SK-N-SH (cell line): ENCODE data around the gene KAT5. TPM values are rescaled to one million over a fixed set of nuclear protein-coding genes. Genes with fewer than 3 reads are reported as not detected.

Experiments used
- CTCF ChIA-PET: fragments of 300-600, 350-600 bp; formaldehyde crosslinking; extraction: SDS; loops from one replicate; lab custom pipeline; 2021; lab: Yijun Ruan, JAX
- POLR2A ChIA-PET: fragments of 350-600 bp; sonication (Branson Sonifier 250); formaldehyde crosslinking; extraction: SDS; loops from one replicate; lab custom pipeline; 2020; ENCODE audit warnings: antibody characterized with exemption, inconsistent platforms; lab: Yijun Ruan, JAX
- DNase-seq: peaks from one replicate; pipeline ENCODE4 v3.0.0; 2012
- H2AFZ ChIP-seq: fragments of 200-600 bp; sonication (generic); 2 replicates; pipeline ENCODE4 v1.8.1; 2016; ENCODE audit warnings: antibody characterized with exemption, mild to moderate bottlenecking, low read depth
- H3F3A ChIP-seq: fragments of 200-600 bp; sonication (generic); replicated peaks from 2 replicates; pipeline ENCODE3; 2016; ENCODE audit warnings: antibody characterized with exemption, mild to moderate bottlenecking; ENCODE audit not compliant: insufficient read depth
- H3K27ac ChIP-seq, 2 experiments: fragments of 200-500 bp in 1 of 2; fragments of 200-600 bp in 1 of 2; sonication (Bioruptor generic) in 1 of 2; sonication (generic), shearing (Covaris generic) in 1 of 2; 2 replicates each; pipeline versions ENCODE4 v1.5.1 to v1.6.1; 2014 to 2016; ENCODE audit warnings: low read depth in 2 of 2, inconsistent platforms in 1 of 2, low read length in 1 of 2, mild to moderate bottlenecking in 1 of 2, mixed read lengths in 1 of 2
- H3K27me3 ChIP-seq: fragments of 200-600 bp; sonication (generic), shearing (Covaris generic); 2 replicates; pipeline ENCODE4 v1.6.1; 2016; ENCODE audit warnings: mixed run types; ENCODE audit not compliant: insufficient read depth
- H3K36me3 ChIP-seq, 2 experiments: fragments of 200-500 bp in 1 of 2; fragments of 200-600 bp in 1 of 2; sonication (Bioruptor generic) in 1 of 2; sonication (generic) in 1 of 2; replicated peaks in 1 of 2; 2 replicates each; pipeline versions ENCODE3 to v1.5.1; 2014 to 2016; ENCODE audit warnings: low read length in 1 of 2, mild to moderate bottlenecking in 1 of 2; ENCODE audit not compliant: insufficient read depth in 2 of 2, control insufficient read depth in 1 of 2
- H3K4me1 ChIP-seq, 2 experiments: fragments of 200-500 bp in 1 of 2; fragments of 200-600 bp in 1 of 2; sonication (Bioruptor generic) in 1 of 2; sonication (generic), shearing (Covaris generic) in 1 of 2; 2 replicates each; pipeline versions ENCODE4 v1.5.1 to v1.6.1; 2014 to 2016; ENCODE audit warnings: low read depth in 1 of 2, low read length in 1 of 2, mixed run types in 1 of 2; ENCODE audit not compliant: insufficient read depth in 2 of 2, control insufficient read depth in 1 of 2
- H3K4me2 ChIP-seq: fragments of 200-600 bp; sonication (generic), shearing (Covaris generic); 2 replicates; pipeline ENCODE4 v1.6.1; 2017; ENCODE audit warnings: mixed run types
- H3K4me3 ChIP-seq, 2 experiments: fragments of 200-500 bp in 1 of 2; fragments of 200-600 bp in 1 of 2; sonication (Bioruptor generic) in 1 of 2; sonication (generic), shearing (Covaris generic) in 1 of 2; 2 replicates each; pipeline versions ENCODE4 v1.5.1 to v1.8.1; 2014 to 2016; ENCODE audit warnings: low read depth in 2 of 2, inconsistent platforms in 1 of 2, low read length in 1 of 2, mild to moderate bottlenecking in 1 of 2, mixed read lengths in 1 of 2, moderate library complexity in 1 of 2
- H3K79me2 ChIP-seq: fragments of 200-600 bp; sonication (generic); 2 replicates; pipeline ENCODE4 v1.8.1; 2017; ENCODE audit warnings: mild to moderate bottlenecking; ENCODE audit not compliant: insufficient read depth
- H3K9ac ChIP-seq: fragments of 200-600 bp; sonication (generic); 2 replicates; pipeline ENCODE4 v1.6.1; 2017; ENCODE audit warnings: mixed run types
- H3K9me2 ChIP-seq: fragments of 200-600 bp; sonication (generic); 2 replicates; pipeline ENCODE4 v1.6.1; 2017; ENCODE audit warnings: mixed run types
- H3K9me3 ChIP-seq: fragments of 200-600 bp; sonication (generic); 2 replicates; pipeline ENCODE4 v1.6.1; 2017; ENCODE audit warnings: mixed run types, mild to moderate bottlenecking, moderate library complexity
- H4K20me1 ChIP-seq: fragments of 200-600 bp; sonication (generic); 2 replicates; pipeline ENCODE4 v1.6.1; 2017; ENCODE audit warnings: mild to moderate bottlenecking, mixed run types; ENCODE audit not compliant: insufficient read depth
- CHD2 ChIP-seq: fragments of 150-350 bp; IDR thresholded peaks from 2 replicates; pipeline ENCODE4 v1.6.1; 2018; ENCODE audit warnings: low read length; ENCODE audit not compliant: partially characterized antibody
- EP300 ChIP-seq, 2 experiments: IDR thresholded peaks; 2 replicates each; pipeline versions ENCODE4 v1.4.0 to v1.6.1; 2012; ENCODE audit warnings: borderline replicate concordance in 1 of 2, low read depth in 1 of 2, low read length in 1 of 2
- EZH2phosphoT487 ChIP-seq: fragments of 200-600 bp; sonication (generic); IDR thresholded peaks from 2 replicates; pipeline ENCODE4 v1.6.1; 2017; ENCODE audit warnings: low read depth, mixed run types, mild to moderate bottlenecking, antibody characterized with exemption, moderate library complexity, borderline replicate concordance
- FOXJ3 ChIP-seq: sonication (generic); formaldehyde crosslinking; IDR thresholded peaks from 2 replicates; pipeline ENCODE4 v1.5.1; 2020; ENCODE audit warnings: mild to moderate bottlenecking, missing genetic modification reagents
- FOXM1 ChIP-seq: IDR thresholded peaks from 2 replicates; pipeline ENCODE4 v1.4.0; 2012; ENCODE audit warnings: low read depth, mild to moderate bottlenecking
- GABPA ChIP-seq: IDR thresholded peaks from 2 replicates; pipeline ENCODE4 v1.4.0; 2012; ENCODE audit warnings: low read depth, mild to moderate bottlenecking
- GATA2 ChIP-seq: sonication (generic); formaldehyde crosslinking; IDR thresholded peaks from 2 replicates; pipeline ENCODE4 v1.5.0; 2020; ENCODE audit warnings: mild to moderate bottlenecking, missing genetic modification reagents
- JUND ChIP-seq: IDR thresholded peaks from 2 replicates; pipeline ENCODE4 v1.4.0; 2012
- MEF2A ChIP-seq: IDR thresholded peaks from 2 replicates; pipeline ENCODE4 v1.4.0; 2012; ENCODE audit warnings: low read depth, borderline replicate concordance
- MXI1 ChIP-seq: IDR thresholded peaks from 2 replicates; pipeline ENCODE4 v1.6.1; 2012; ENCODE audit warnings: mild to moderate bottlenecking, low read depth, low read length, improper control_type of control experiment
- NRF1 ChIP-seq: IDR thresholded peaks from 2 replicates; pipeline ENCODE4 v1.6.1; 2012; ENCODE audit warnings: low read depth, mild to moderate bottlenecking, low read length
- RAD21 ChIP-seq: IDR thresholded peaks from 2 replicates; pipeline ENCODE4 v1.6.1; 2012; ENCODE audit warnings: mild to moderate bottlenecking, low read length
- RCOR1 ChIP-seq: fragments of 150-350 bp; IDR thresholded peaks from 2 replicates; pipeline ENCODE4 v1.6.1; 2017; ENCODE audit warnings: antibody characterized with exemption, low read length
- RFX5 ChIP-seq: IDR thresholded peaks from 2 replicates; pipeline ENCODE4 v1.6.1; 2012; ENCODE audit warnings: mild to moderate bottlenecking, improper control_type of control experiment, low read length
- SMC3 ChIP-seq: IDR thresholded peaks from 2 replicates; pipeline ENCODE4 v1.6.1; 2012; ENCODE audit warnings: low read depth, low read length, improper control_type of control experiment
- TAF1 ChIP-seq: IDR thresholded peaks from 2 replicates; pipeline ENCODE4 v1.6.1; 2012; ENCODE audit warnings: low read depth, mild to moderate bottlenecking, low read length, moderate library complexity, borderline replicate concordance
- TEAD4 ChIP-seq: IDR thresholded peaks from 2 replicates; pipeline ENCODE4 v1.4.0; 2012; ENCODE audit warnings: mild to moderate bottlenecking, borderline replicate concordance; ENCODE audit not compliant: insufficient read depth
- WGBS: methylation state at CpG from one replicate; pipeline ENCODE4 v1.1.6; 2017; ENCODE audit warnings: low lambda C conversion rate; 5-methylcytosine and 5-hydroxymethylcytosine counted together
- polyA plus RNA-seq, 3 experiments: library from polyadenylated mRNA; depleted of rRNA; stranded (reverse); fragments of >200 nt; gene quantifications; 2 replicates each; pipeline ENCODE4 v1.2.3, GENCODE V29; 2012
- TF ChIP-seq, protein P1 (sequence below): fragments of 150-350 bp; IDR thresholded peaks from 2 replicates; pipeline ENCODE4 v1.6.1; 2016; ENCODE audit warnings: mild to moderate bottlenecking, low read depth, low read length
- TF ChIP-seq, protein P2 (sequence below): fragments of 150-350 bp; IDR thresholded peaks from 2 replicates; pipeline ENCODE4 v1.6.1; 2017; ENCODE audit warnings: antibody characterized with exemption, low read length, low read depth, borderline replicate concordance

KAT5 gene
- polyA plus RNA-seq, 1 of the 3 experiments (the other 2 are of a cell fraction), result 51.9 TPM

- ChIA-PET CTCF (interaction anchor here (0.7 kb wide), 1 partner anchor 139 kb away, joined by 3 read pairs; no protein-coding TSS in a partner anchor), POLR2A (interaction anchor here (0.7 kb wide), 1 partner anchor 45 kb away, joined by 3 read pairs; no protein-coding TSS in a partner anchor)
- Histone ChIP-seq H3F3A (no peaks in the 10 kb centered on the region), H3K36me3 (no peaks in the 10 kb centered on the region), H3K9me3 (no peaks in the 10 kb centered on the region), H3K4me3 (no peak overlapping the region), H3K9me2 (no peaks in the 10 kb centered on the region), H3K4me1 (no peaks in the 10 kb centered on the region), H3K27me3 (peaks cover 25% of the 10 kb centered on the region; the same call in 1 of the 2 replicates), H3K79me2 (no peaks in the 10 kb centered on the region), H4K20me1 (no peaks in the 10 kb centered on the region), H3K27ac (no peak overlapping the region), H2AFZ (no peak overlapping the region), H3K4me2 (no peak overlapping the region), H3K9ac (no peak overlapping the region)
- TF ChIP-seq TAF1 (no peak), RAD21 (no peak), RFX5 (no peak), MEF2A (no peak)
- WGBS, result 65% methylated on average over 8 of the region's 8 CpGs
- DNase-seq, result no peak
Measured at GRCh38 chr11:65698205-65698604, 13.8 kb upstream of the KAT5 start.

DNA sequence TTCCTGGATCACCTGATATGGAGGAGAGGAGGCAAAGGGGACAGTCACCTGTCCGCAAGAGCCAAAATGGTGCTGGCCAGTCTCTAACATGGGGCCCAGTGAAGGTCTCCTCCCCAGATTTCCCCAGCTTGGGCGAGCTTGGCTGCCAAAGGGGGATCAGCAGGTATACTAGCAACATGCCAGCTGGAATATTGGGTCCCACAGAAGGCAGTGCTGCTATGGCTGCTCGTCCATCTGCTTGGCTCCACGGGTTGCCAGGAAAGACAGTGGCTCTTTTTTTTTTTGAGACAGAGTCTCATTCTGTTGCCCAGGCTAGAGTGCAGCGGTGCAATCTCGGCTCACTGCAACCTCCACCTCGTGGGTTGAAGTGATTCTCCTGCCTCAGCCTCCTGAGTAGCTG is 12.7 kb upstream of the KAT5 start:
- no peak for DNase-seq
- H3K4me2 ChIP-seq, result no peak overlapping the region
- H4K20me1 ChIP-seq, result no peaks in the 10 kb centered on the region
- H3K79me2 ChIP-seq, result no peaks in the 10 kb centered on the region
- no peaks in the 10 kb centered on the region for H3K36me3 ChIP-seq
- no peaks in the 10 kb centered on the region for H3K4me1 ChIP-seq
- ChIA-PET POLR2A (no interaction called here), CTCF (no interaction called here)
- peaks cover 25% of the 10 kb centered on the region; the same call in 1 of the 2 replicates for H3K27me3 ChIP-seq
- TF ChIP-seq MXI1 (no peak), GABPA (no peak), TAF1 (no peak), GATA2 (no peak), NRF1 (no peak), RFX5 (no peak), MEF2A (no peak), FOXM1 (no peak), SMC3 (no peak), CHD2 (no peak), FOXJ3 (no peak), RCOR1 (no peak), EP300 (IDR thresholded peaks at IDR 0.05; ENCODE audit: borderline replicate concordance in 1 of 2, low read depth in 1 of 2, low read length in 1 of 2) (no peak), JUND (no peak), TEAD4 (no peak), EZH2phosphoT487 (no peak)
- TF ChIP-seq, protein P1, sequence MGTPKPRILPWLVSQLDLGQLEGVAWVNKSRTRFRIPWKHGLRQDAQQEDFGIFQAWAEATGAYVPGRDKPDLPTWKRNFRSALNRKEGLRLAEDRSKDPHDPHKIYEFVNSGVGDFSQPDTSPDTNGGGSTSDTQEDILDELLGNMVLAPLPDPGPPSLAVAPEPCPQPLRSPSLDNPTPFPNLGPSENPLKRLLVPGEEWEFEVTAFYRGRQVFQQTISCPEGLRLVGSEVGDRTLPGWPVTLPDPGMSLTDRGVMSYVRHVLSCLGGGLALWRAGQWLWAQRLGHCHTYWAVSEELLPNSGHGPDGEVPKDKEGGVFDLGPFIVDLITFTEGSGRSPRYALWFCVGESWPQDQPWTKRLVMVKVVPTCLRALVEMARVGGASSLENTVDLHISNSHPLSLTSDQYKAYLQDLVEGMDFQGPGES, result no peak
- TF ChIP-seq, protein P2, sequence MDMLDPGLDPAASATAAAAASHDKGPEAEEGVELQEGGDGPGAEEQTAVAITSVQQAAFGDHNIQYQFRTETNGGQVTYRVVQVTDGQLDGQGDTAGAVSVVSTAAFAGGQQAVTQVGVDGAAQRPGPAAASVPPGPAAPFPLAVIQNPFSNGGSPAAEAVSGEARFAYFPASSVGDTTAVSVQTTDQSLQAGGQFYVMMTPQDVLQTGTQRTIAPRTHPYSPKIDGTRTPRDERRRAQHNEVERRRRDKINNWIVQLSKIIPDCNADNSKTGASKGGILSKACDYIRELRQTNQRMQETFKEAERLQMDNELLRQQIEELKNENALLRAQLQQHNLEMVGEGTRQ, result no peak
- H3K27ac ChIP-seq, result no peak overlapping the region
- H3K4me3 ChIP-seq, result no peak overlapping the region
- no peak overlapping the region for H3K9ac ChIP-seq
- no peaks in the 10 kb centered on the region for H3K9me2 ChIP-seq
- WGBS, result 23% methylated on average over 6 of the region's 7 CpGs
- no peaks in the 10 kb centered on the region for H3K9me3 ChIP-seq
- no peaks in the 10 kb centered on the region for H3F3A ChIP-seq
- H2AFZ ChIP-seq, result no peak overlapping the region
